Fibroblast of lung (primary cell): ENCODE measurements around the gene SDK2.

Experiments
- CTCF ChIP-seq, 2 donors: IDR thresholded peaks in 1 of 2; conservative IDR thresholded peaks in 1 of 2; 1 replicate in 1 of 2; 2 replicates in 1 of 2; pipeline ENCODE4 v1.5.1; 2011 to 2012; ENCODE audit warnings: low read length in 2 of 2, control low read depth in 1 of 2, inconsistent platforms in 1 of 2, low read depth in 1 of 2, mild to moderate bottlenecking in 1 of 2
- EZH2 ChIP-seq: IDR thresholded peaks from 2 replicates; pipeline ENCODE4 v1.5.1; 2012; ENCODE audit warnings: low read length, control low read depth, mild to moderate bottlenecking; ENCODE audit errors: missing control alignments

- TF ChIP-seq EZH2 (no peak), CTCF (conservative IDR thresholded peaks at IDR 0.05 in 1 of 2, IDR thresholded peaks at IDR 0.05 in 1 of 2; ENCODE audit: low read depth in 1 of 2, low read length in 2 of 2) (no peak)
Measured at GRCh38 chr17:73506470-73507435, 137.5 kb downstream of the SDK2 start.
